HG02840 (cell line): ENCODE data around the gene GPR34.

Experiments used
- ATAC-seq: cut with Tn5 transposase; IDR thresholded peaks from one replicate; pipeline ENCODE4 v1.9.1; 2021; ENCODE audit warnings: mild to moderate bottlenecking, moderate library complexity, moderate number of reproducible peaks; ENCODE audit not compliant: unreplicated experiment, low FRiP score

The GPR34 gene

GRCh38 chrX:41730081-41730480 lies 41.3 kb downstream of the GPR34 start:
- no peak for ATAC-seq

- no peak for ATAC-seq
These were observed 43.5 kb downstream of the GPR34 start for GRCh38 chrX:41732260-41732659.

- ATAC-seq, result peak; percentile 92
These were observed 45.2 kb downstream of the GPR34 start for GRCh38 chrX:41733939-41734338.

GRCh38 chrX:41734530-41734929 lies 45.8 kb downstream of the GPR34 start:
- ATAC-seq, result no peak

GRCh38 chrX:41737065-41737464 lies 48.3 kb downstream of the GPR34 start:
- no peak for ATAC-seq

GRCh38 chrX:41739871-41740270 lies 51.1 kb downstream of the GPR34 start:
- ATAC-seq, result no peak
